H1 (cell line): Measurements from ENCODE around the gene ZNF213. TPM values are rescaled to one million over a fixed set of nuclear protein-coding genes. Genes with fewer than 3 reads are reported as not detected.

ENCODE experiments used
- EGR1 ChIP-seq: IDR thresholded peaks from 2 replicates; pipeline ENCODE4 v1.6.1; 2011; ENCODE audit warnings: low read depth, low read length, borderline replicate concordance
- MAX ChIP-seq: IDR thresholded peaks from 2 replicates; pipeline ENCODE4 v1.6.1; 2012; ENCODE audit warnings: inconsistent platforms
- PHF8 ChIP-seq: fragments of 200-600 bp; sonication (generic); conservative IDR thresholded peaks from 2 replicates; pipeline ENCODE4 v1.7.1; 2012; ENCODE audit warnings: low read depth, mild to moderate bottlenecking, inconsistent platforms, low read length, moderate library complexity
- RFX5 ChIP-seq: IDR thresholded peaks from 2 replicates; pipeline ENCODE4 v1.6.1; 2011; ENCODE audit warnings: low read depth, low read length, improper control_type of control experiment, borderline replicate concordance
- SP1 ChIP-seq: IDR thresholded peaks from 2 replicates; pipeline ENCODE4 v1.6.1; 2011; ENCODE audit warnings: low read depth, low read length
- SP4 ChIP-seq: IDR thresholded peaks from 2 replicates; pipeline ENCODE4 v1.6.1; 2012; ENCODE audit warnings: low read length, inconsistent platforms
- TAF7 ChIP-seq: optimal IDR thresholded peaks from 2 replicates; pipeline ENCODE3; 2011; ENCODE audit warnings: low read depth, mild to moderate bottlenecking, inconsistent platforms, low read length, moderate library complexity, borderline replicate concordance
- polyA plus RNA-seq, 7 experiments: library from polyadenylated mRNA; depleted of rRNA in 3 of 7; stranded (reverse) in 5 of 7; unstranded in 2 of 7; fragments of >200 nt in 5 of 7; fragments of 200-250 nt in 2 of 7; gene quantifications; 1 replicate in 5 of 7; 2 replicates in 1 of 7; 4 replicates in 1 of 7; pipeline versions ENCODE4 v1.2.1 to v1.2.3, GENCODE V29; 2011 to 2013; ENCODE audit warnings: missing spikeins in 2 of 7, mixed read lengths in 2 of 7
- total RNA-seq: library from RNA; stranded (reverse); fragmentation: NEBNext Ultra II Directional; extraction: Animal tissue kit (Norgen Biotek cat#: 25700); gene quantifications from 2 replicates; pipeline ENCODE4 v1.2.1, GENCODE V29; 2021

ZNF213 gene
- total and polyA plus RNA-seq, 2 of the 8 experiments (the other 6 are each of a cell fraction or from before 2014, with no cell fraction given) = 1.6 to 6.9 TPM

- peak; percentile 64; the same call in 1 of the 2 replicates for TF ChIP-seq MAX
- peak; percentile 44; the same call in 1 of the 2 replicates for TF ChIP-seq EGR1
- peak; percentile 56 for TF ChIP-seq TAF7
- peak; percentile 70; the same call in 1 of the 2 replicates for TF ChIP-seq SP1
- 0 out of 2 replicates have a peak, but pooled peaks have one; percentile 57 for TF ChIP-seq SP4
- no peak for TF ChIP-seq RFX5
- TF ChIP-seq PHF8 = peak; percentile 36; the same call in 1 of the 2 replicates
Observed at GRCh38 chr16:3112058-3112880, 22.6 kb upstream of the ZNF213 start, which contains the start of gene ZNF205 (continued).
